ENCODE measurements around the gene A1BG.
A peak's percentile ranks its signal among the peaks of the same experiment; 100 is the strongest.

Gene A1BG

GRCh38 chr19:58395979-58396627, 42.8 kb upstream of the A1BG start:
- Histone ChIP-seq H3K27ac (ENCODE audit: extremely low read depth, low read depth, low read length) (no peak overlapping the region), H3K9me3 (ENCODE audit: control insufficient read depth, insufficient read depth, low read depth, low read length) (no peaks in the 10 kb centered on the region), H3K4me1 (ENCODE audit: control insufficient read depth, insufficient read depth, low read length) (peaks cover 3% of the 10 kb centered on the region; the same call in 1 of the 2 replicates), H3K36me3 (ENCODE audit: control insufficient read depth in 2 of 2, insufficient read depth in 1 of 2, low read length in 2 of 2) (peaks cover 35 to 50% of the 10 kb centered on the region in 2 experiments), H3K4me3 (ENCODE audit: low read depth, low read length) (no peak overlapping the region)
- POLR2A ChIA-PET: interaction anchor here (2.1 kb wide), 1 partner anchor 12 kb away, joined by 7 read pairs; the partner anchor contains the start of gene ZNF584
- CTCF ChIA-PET: no interaction called here
- TF ChIP-seq ZNF518A (tag by site-specific recombination; conservative IDR thresholded peaks at IDR 0.05; ENCODE audit: low read depth) (no peak), ZNF624 (tag by site-specific recombination; IDR thresholded peaks at IDR 0.05) (no peak), BCL11A (tag by site-specific recombination; IDR thresholded peaks at IDR 0.05; ENCODE audit: low read depth) (no peak), ZNF513 (tag by site-specific recombination; IDR thresholded peaks at IDR 0.05) (peak; percentile 62; the same call in 1 of the 2 replicates), ZNF133 (tag by site-specific recombination; IDR thresholded peaks at IDR 0.05) (no peak), ZNF146 (tag by site-specific recombination; IDR thresholded peaks at IDR 0.05) (no peak), IKZF3 (tag by site-specific recombination; IDR thresholded peaks at IDR 0.05) (peak; percentile 5; the same call in 1 of the 2 replicates), BCL11B (tag by site-specific recombination; IDR thresholded peaks at IDR 0.05; ENCODE audit: low read depth) (0 out of 2 replicates have a peak, but pooled peaks have one; percentile 49), ZNF623 (tag by site-specific recombination; IDR thresholded peaks at IDR 0.05) (no peak), ZNF621 (tag by site-specific recombination; IDR thresholded peaks at IDR 0.05) (no peak), OVOL3 (tag by site-specific recombination; IDR thresholded peaks at IDR 0.05) (no peak), ZNF510 (tag by site-specific recombination; IDR thresholded peaks at IDR 0.05; ENCODE audit: insufficient replicate concordance) (no peak), ZNF600 (tag by site-specific recombination; IDR thresholded peaks at IDR 0.05) (peak; percentile 47; the same call in 1 of the 2 replicates), ZBTB10 (tag by site-specific recombination; IDR thresholded peaks at IDR 0.05) (peak; percentile 25; the same call in 1 of the 2 replicates), ZNF776 (tag by site-specific recombination; IDR thresholded peaks at IDR 0.05; ENCODE audit: borderline replicate concordance) (no peak), ZNF707 (tag by site-specific recombination; IDR thresholded peaks at IDR 0.05) (no peak), ZNF416 (tag by site-specific recombination; IDR thresholded peaks at IDR 0.05) (no peak), ZNF138 (tag by site-specific recombination; IDR thresholded peaks at IDR 0.05; ENCODE audit: borderline replicate concordance) (no peak), ZFP69B (tag by site-specific recombination; IDR thresholded peaks at IDR 0.05) (no peak), ZBTB48 (tag by site-specific recombination; IDR thresholded peaks at IDR 0.05) (peak; percentile 98), HOXC10 (CRISPR knock-in tag; IDR thresholded peaks at IDR 0.05) (no peak), ZNF24 (tag by site-specific recombination; IDR thresholded peaks at IDR 0.05) (no peak), ZNF366 (tag by site-specific recombination; conservative IDR thresholded peaks at IDR 0.05) (no peak), ZBTB1 (tag by site-specific recombination; IDR thresholded peaks at IDR 0.05) (no peak), ZBTB11 (tag by site-specific recombination; conservative IDR thresholded peaks at IDR 0.05; ENCODE audit: low read depth) (no peak; the same call in 1 of the 2 replicates)

Data from HEK293 (cell line).